Lower leg skin (tissue), 4 donors: ENCODE measurements around the gene ELSPBP1. TPM values are rescaled to one million over a fixed set of nuclear protein-coding genes. Genes with fewer than 3 reads are reported as not detected.

ENCODE experiments used
- DNase-seq, 2 donors: peaks; one replicate each; pipeline ENCODE4 v3.0.0-alpha.2; 2019; ENCODE audit warnings: low spot score in 2 of 2
- H3K4me3 ChIP-seq: fragments of 200-600 bp; sonication (generic); 2 replicates; pipeline ENCODE4 v1.5.1; 2017; ENCODE audit warnings: mild to moderate bottlenecking, low read depth; ENCODE audit not compliant: poor library complexity, severe bottlenecking
- CTCF ChIP-seq, 3 donors: fragments of 450-650 bp; IDR thresholded peaks; one replicate each; pipeline ENCODE4 v1.5.1; 2016; ENCODE audit warnings: antibody characterized with exemption in 3 of 3, mild to moderate bottlenecking in 3 of 3, moderate library complexity in 2 of 3
- POLR2A ChIP-seq, 2 donors: fragments of 450-650 bp; IDR thresholded peaks; one replicate each; pipeline ENCODE4 v1.6.1; 2016 to 2017; ENCODE audit warnings: antibody characterized with exemption in 2 of 2, mild to moderate bottlenecking in 1 of 2, moderate library complexity in 1 of 2
- WGBS, 2 donors: methylation state at CpG; one replicate each; pipeline ENCODE4 v1.1.5; 2018; 5-methylcytosine and 5-hydroxymethylcytosine counted together
- intact Hi-C: fragments of 100-400 bp; cut with DNase I; formaldehyde crosslinking; loops from one replicate; pipeline ENCODE4 v1.15.0; 2023; ENCODE audit warnings: low total_unique reads
- total RNA-seq, 4 donors: library from RNA; depleted of rRNA; stranded (reverse); fragments of >200 nt; gene quantifications; one replicate each; pipeline ENCODE4 v1.1.0, GENCODE V29; 2016

The ELSPBP1 gene
- total RNA-seq, 4 donors from 2014 or later, result not detected

GRCh38 chr19:48010932-48011758 lies 16.7 kb downstream of the ELSPBP1 start:
- H3K4me3 ChIP-seq, result no peak overlapping the region
- intact Hi-C loops, result no loop called here
- no peak for DNase-seq
- TF ChIP-seq POLR2A (IDR thresholded peaks at IDR 0.05) (no peak), CTCF (IDR thresholded peaks at IDR 0.05) (no peak)
- WGBS, 2 donors, result 90 to 91% methylated on average over 11 of the region's 11 CpGs

- no peak overlapping the region for H3K4me3 ChIP-seq
- WGBS, 2 donors, result 58 to 79% methylated on average over 3 of the region's 3 CpGs
- TF ChIP-seq CTCF (IDR thresholded peaks at IDR 0.05) (no peak), POLR2A (IDR thresholded peaks at IDR 0.05) (no peak)
- intact Hi-C loops, result no loop called here
- DNase-seq, result no peak
Measured at GRCh38 chr19:48020686-48021085, 26.3 kb downstream of the ELSPBP1 start.

GRCh38 chr19:48023011-48023410 lies 28.6 kb downstream of the ELSPBP1 start:
- 67 to 79% methylated on average over 2 of the region's 2 CpGs for WGBS, 2 donors
- intact Hi-C loops, result no loop called here
- no peak for TF ChIP-seq CTCF (IDR thresholded peaks at IDR 0.05)
- TF ChIP-seq POLR2A (IDR thresholded peaks at IDR 0.05), result no peak
- DNase-seq, result no peak
- no peak overlapping the region for H3K4me3 ChIP-seq

GRCh38 chr19:48023518-48023917 lies 29.1 kb downstream of the ELSPBP1 start:
- intact Hi-C loops, result no loop called here
- no peak for TF ChIP-seq CTCF (IDR thresholded peaks at IDR 0.05)
- WGBS, 2 donors, result 87 to 90% methylated on average over 3 of the region's 3 CpGs
- H3K4me3 ChIP-seq, result no peak overlapping the region
- no peak for DNase-seq

GRCh38 chr19:48025480-48025879 lies 31.0 kb downstream of the ELSPBP1 start:
- WGBS, 2 donors, result 72 to 73% methylated on average over 3 of the region's 3 CpGs
- DNase-seq, result no peak
- no peak for TF ChIP-seq POLR2A (IDR thresholded peaks at IDR 0.05)
- no peak for TF ChIP-seq CTCF (IDR thresholded peaks at IDR 0.05)
- H3K4me3 ChIP-seq, result no peak overlapping the region
- intact Hi-C loops, result no loop called here

- 75 to 77% methylated on average over 7 of the region's 7 CpGs for WGBS, 2 donors
- DNase-seq, result no peak
- no peak overlapping the region for H3K4me3 ChIP-seq
- intact Hi-C loops, result no loop called here
- TF ChIP-seq POLR2A (IDR thresholded peaks at IDR 0.05) (no peak), CTCF (IDR thresholded peaks at IDR 0.05) (no peak)
Measured at GRCh38 chr19:48029431-48029830, 35.0 kb downstream of the ELSPBP1 start.
